Stimulated activated CD4-positive, alpha-beta T cell treated with anti-CD3 and anti-CD28 coated beads, Interleukin-2, amount 100 ng/mL, for 48 hours (primary cell): ENCODE results near the gene ZSCAN23.
"Not testable (repeated sequence)": the region's sequence is repeated elsewhere in the genome, so short reads cannot be mapped to it uniquely, and the experiment has no call there.

Source experiments
- DNase-seq, 2 donors: peaks; one replicate each; pipeline ENCODE4 v3.0.0-alpha.2; 2020

ZSCAN23 gene

GRCh38 chr6:28443112-28443773 is at the start of gene ZSCAN23:
Gene ZSCAN23, minus strand, starts transcription at chr6:28443491. Its CDS starts 7,225 bp downstream, at chr6:28436266.
- DNase-seq = peak; percentile 68 to 72

- no peak for DNase-seq
Measured at GRCh38 chr6:28491984-28492317, 48.7 kb upstream of the ZSCAN23 start.

- DNase-seq = no peak
Measured at GRCh38 chr6:28490205-28490890, 47.1 kb upstream of the ZSCAN23 start.

DNA sequence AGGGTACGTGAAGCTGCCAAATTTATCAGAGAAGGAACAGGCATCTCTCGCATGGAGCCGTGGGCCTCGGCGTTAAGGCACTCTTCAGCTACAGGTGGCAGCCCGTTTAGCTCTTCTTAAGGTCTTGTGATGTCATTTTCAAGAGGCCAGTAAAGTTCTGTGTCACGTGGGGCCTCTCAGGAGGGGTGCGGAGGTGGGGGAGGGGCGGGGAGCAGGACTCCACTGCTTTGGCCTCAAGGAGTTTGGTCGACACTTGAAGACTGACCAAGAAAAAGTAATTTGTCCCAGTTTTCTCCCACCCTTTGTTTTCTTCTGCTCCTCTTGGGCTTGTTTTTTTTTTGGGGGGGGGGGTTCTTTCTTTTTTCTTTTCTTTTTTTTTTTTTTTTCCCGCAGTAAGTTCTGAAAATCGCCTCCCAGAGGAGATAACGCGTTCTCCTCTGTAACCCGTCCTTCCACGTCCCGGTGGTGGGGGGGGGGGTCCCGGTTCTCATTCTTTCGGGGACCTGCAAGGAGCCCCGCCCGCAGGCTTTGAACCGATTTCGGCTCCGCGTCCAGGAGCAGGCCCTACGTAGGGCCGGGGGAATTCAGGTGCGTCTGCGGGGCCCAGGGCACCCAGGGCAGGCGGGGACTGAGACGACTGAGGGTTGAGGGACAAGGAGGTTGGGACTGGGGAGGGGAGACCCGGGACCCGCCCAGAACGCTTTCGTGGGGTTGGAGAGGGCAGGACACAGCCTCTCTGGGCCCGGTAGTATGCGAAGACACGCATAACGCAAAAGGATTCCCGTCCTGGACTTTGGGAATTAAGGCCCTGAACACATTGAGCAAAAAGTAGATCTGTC is 46.3 kb upstream of the ZSCAN23 start:
- peak; percentile 23 to 26 for DNase-seq

GRCh38 chr6:28488916-28489365 is 45.6 kb upstream of the ZSCAN23 start:
- peak; percentile 37 to 39 for DNase-seq

DNA sequence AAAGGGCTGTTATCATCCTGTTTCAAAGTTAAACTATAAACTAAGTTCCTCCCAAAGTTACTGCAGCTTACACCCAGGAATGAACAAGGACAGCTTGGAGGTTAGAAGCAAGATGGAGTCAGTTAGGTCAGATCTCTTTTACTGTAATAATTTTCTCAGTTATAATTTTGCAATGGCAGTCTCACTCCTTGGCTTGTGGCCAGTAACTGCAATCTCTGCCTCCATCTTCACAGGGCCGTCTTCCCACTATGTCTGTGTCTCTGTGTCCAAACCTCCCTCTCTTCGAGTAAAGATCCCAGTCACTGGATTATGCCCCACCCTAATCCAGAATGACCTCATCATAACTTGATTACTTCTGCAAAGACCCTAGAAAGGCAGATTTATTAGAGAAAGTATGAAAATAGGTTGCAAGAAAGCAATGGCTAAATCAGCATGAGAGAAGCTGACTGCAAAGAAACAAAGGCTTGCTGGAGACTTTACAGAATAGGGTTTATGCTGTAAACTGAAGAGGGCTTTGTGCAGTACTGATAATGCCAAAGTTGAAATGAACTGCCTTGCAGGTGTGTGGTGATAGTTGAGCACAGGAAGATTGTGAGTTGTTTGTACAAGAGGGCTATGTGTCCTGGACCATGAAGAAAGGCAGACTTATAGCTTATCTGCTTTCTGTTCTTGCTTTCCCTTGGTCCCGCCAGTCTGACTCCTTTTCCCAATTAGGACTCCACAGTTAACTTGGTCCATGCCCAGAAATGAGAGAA is 43.9 kb upstream of the ZSCAN23 start:
- DNase-seq = no peak

- no peak for DNase-seq
Measured at GRCh38 chr6:28486533-28486932, 43.2 kb upstream of the ZSCAN23 start.

- DNase-seq = no peak
Measured at GRCh38 chr6:28485482-28485881, 42.2 kb upstream of the ZSCAN23 start.

DNA sequence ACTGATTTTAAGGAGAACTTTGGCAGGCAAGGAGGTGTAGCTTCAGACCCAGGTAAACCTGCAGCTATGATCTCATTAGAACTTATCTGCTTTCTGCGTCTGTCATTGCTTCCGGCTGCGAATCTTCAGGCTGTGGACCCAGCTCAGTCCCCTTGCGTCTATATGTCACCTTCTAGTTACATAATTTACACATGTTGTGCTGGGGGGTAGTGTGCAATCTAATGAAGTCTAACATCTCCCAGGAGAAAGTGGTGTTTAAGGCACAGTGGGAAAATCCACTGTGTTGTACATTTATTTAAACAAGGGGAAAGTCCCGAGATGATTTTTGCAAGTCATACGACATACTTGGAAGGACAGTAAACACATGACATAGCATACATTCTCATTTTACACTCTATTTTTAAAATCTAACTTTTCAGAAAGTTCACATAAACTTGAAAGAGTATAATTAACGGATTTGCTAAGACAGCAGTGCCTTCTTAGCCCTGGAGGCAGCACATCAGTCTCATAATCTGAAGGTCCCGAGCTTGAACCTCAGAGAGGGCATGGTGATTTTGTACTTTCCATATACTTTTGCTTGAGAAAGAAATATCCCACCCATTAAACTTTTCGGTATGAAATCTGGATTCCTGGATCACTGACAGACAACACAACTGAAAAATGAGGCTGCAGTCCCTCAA is 37.1 kb upstream of the ZSCAN23 start:
- DNase-seq = no peak

GRCh38 chr6:28478518-28478917 is 35.2 kb upstream of the ZSCAN23 start:
- DNase-seq = no peak

- DNase-seq = peak; percentile 20 to 25
Measured at GRCh38 chr6:28474441-28475219, 31.3 kb upstream of the ZSCAN23 start.

GRCh38 chr6:28469153-28469745 is 26.0 kb upstream of the ZSCAN23 start:
- DNase-seq = not testable (repeated sequence)

DNA sequence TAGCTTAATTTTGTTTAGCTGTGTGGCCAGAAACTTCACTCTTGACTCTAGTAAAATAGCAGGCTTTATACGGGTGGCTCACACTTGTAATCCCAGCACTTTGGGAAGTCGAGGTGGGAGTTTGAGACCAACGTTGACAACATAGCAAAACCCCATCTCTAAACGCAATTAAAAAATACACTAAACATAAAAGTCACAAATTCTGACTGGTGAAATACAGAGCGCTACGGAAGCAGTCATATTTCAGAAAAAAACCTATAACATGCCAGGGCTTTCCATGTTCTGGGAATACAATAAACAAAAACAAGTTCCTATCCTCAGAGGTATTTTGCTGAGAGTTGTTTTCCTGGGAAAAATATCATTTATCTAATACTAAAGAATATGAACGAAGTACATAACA is 24.8 kb upstream of the ZSCAN23 start:
- no peak for DNase-seq

DNA sequence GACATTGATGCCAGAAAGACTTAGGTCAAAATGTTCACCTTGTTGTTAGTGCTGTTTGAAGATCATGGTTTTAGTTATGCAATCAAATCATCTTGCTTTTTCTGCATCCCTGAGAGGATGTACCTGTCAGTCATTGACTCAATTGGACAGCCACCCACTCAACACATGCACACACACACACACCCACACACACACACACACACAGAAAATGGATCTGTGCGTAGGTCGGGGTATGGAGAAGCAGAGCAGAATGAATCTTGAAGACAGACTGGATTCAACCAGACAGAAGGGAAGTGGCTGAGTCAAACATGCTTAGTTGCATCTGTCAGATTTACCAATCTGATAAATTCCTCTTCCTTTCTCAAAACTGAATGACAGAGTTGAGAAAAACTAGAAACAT is 19.1 kb upstream of the ZSCAN23 start:
- no peak for DNase-seq

GRCh38 chr6:28458568-28458967 is 15.3 kb upstream of the ZSCAN23 start:
- DNase-seq = no peak

- no peak for DNase-seq
Measured at GRCh38 chr6:28449056-28449455, 5.8 kb upstream of the ZSCAN23 start.

DNA sequence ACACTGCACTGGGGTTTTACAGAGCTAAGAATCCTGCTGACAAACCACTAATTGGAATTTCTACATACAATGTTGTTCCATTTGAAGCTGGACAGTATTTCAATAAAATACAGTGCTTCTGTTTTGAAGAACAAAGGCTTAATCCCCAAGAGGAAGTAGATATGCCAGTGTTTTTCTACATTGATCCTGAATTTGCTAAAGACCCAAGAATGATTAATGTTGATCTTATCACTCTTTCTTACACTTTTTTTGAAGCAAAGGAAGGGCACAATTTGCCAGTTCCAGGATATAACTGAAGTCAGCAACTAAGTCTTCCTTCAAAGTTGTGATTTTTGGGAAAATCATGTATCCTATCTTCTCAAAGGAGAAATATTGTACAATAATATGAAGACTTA is 4.2 kb upstream of the ZSCAN23 start:
- DNase-seq = not testable (repeated sequence)

DNA sequence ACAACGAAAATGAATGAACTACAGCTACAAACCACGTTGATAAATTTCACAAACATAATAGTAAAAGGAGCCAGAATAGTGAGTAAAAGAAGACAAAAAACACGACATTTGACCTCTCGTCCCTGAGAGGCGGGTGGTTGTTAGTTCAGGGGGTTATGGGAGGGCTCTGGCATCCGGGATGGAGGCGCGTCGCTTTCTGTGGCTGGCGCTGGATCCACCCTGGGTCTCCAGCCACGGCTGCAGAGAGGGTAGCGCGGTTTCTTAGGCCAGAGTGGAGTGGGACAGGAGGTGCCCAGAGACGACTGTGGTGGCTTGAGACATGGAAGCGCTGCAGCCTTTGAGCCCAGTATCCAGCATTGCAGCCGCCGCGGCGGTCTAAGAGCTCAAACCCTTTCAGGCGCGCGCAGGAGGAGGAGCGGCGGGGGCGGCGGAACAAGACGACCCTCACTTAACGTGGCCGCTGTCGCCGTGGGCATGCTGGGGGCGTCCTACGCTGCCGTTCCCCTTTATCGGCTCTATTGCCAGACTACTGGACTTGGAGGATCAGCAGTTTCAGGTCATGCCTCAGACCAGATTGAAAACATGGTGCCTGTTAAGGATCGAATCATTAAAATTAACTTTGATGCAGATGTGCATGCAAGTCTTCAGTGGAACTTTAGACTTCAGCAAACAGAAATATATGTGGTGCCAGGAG is 3.7 kb upstream of the ZSCAN23 start:
- no peak for DNase-seq

DNA sequence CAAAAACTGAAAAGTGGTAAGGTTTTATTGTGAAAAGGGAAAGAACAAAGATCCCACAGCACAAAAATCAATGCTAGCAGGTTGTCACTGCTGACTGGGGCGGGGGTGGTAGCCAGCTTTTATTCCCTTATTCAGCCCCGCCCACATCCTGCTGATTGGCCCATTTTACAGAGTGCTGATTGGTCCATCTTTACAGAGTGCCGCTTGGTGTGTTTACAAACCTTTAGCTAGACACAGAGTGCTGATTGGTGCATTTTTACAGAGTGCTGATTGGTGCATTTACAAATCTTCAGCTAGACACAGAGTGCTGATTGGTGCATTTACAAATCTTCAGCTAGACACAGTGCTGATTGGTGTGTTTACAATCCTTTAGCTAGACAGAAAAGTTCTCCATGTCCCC is 1.5 kb upstream of the ZSCAN23 start:
- DNase-seq = not testable (repeated sequence)

- no peak for DNase-seq
Measured at GRCh38 chr6:28442586-28442985, 705 bp downstream of the ZSCAN23 start.

DNA sequence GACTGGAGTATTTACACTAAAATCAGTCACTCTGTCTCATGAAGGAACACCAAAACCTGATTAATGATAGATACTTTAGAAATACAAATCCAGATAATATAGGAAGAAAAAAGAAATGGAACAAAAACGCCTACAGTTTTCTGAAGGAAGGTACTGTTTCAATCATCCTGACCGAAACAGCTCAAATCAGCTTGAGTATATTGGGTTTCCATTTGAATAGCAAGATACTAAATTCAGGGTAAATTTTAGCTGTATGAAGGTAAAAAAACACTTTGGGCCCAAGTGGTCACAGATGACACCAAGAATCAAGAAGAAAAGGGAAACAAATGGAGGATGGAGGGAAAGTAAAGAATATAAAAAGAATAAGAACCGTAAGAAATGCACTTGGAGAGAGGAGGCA is 6.9 kb downstream of the ZSCAN23 start:
- DNase-seq = no peak
